ENCODE measurements around the gene FAM50A. TPM values are rescaled to one million over a fixed set of nuclear protein-coding genes. Genes with fewer than 3 reads are reported as not detected.
A peak's percentile ranks its signal among the peaks of the same experiment; 100 is the strongest.

FAM50A gene
- polyA plus RNA-seq, 1 donor from 2014 or later, result 68.3 TPM

GRCh38 chrX:154488336-154489075 is 44.6 kb downstream of the FAM50A start (continued):
- no peak for TF ChIP-seq SMC3 (conservative IDR thresholded peaks at IDR 0.05; ENCODE audit: poor library complexity)

GRCh38 chrX:154489182-154489581 is 45.2 kb downstream of the FAM50A start:
- Histone ChIP-seq H3K9ac (ENCODE audit: low read length) (no peak overlapping the region), H2AFZ (ENCODE audit: low read depth, low read length) (no peak overlapping the region), H3K4me2 (ENCODE audit: low read length) (no peak overlapping the region), H3K36me3 (ENCODE audit: insufficient read depth, low read length) (no peaks in the 10 kb centered on the region), H4K20me1 (ENCODE audit: insufficient read depth) (no peaks in the 10 kb centered on the region), H3K79me2 (replicated peaks; ENCODE audit: insufficient read depth, low read length) (no peaks in the 10 kb centered on the region), H3K27ac (ENCODE audit: low read length) (no peak overlapping the region), H3K27me3 (ENCODE audit: insufficient read depth, low read depth, low read length) (no peaks in the 10 kb centered on the region), H3F3A (ENCODE audit: insufficient read depth, low read length, poor library complexity, severe bottlenecking) (no peaks in the 10 kb centered on the region), H3K9me3 (ENCODE audit: low read length) (no peaks in the 10 kb centered on the region), H3K4me3 (ENCODE audit: low read length) (peak overlapping the region; percentile 67), H3K9me2 (ENCODE audit: insufficient read depth, low read length) (no peaks in the 10 kb centered on the region)
- no peak for TF ChIP-seq RAD21 (conservative IDR thresholded peaks at IDR 0.05)
- no peak for TF ChIP-seq POLR2AphosphoS5 (IDR thresholded peaks at IDR 0.05)
- TF ChIP-seq CTCF (IDR thresholded peaks at IDR 0.05; ENCODE audit: poor library complexity, severe bottlenecking), result no peak
- TF ChIP-seq EZH2 (IDR thresholded peaks at IDR 0.05; ENCODE audit: borderline replicate concordance, insufficient read depth, low read length, poor library complexity, severe bottlenecking), result no peak
- TF ChIP-seq REST (IDR thresholded peaks at IDR 0.05; ENCODE audit: borderline replicate concordance), result no peak
- no peak for TF ChIP-seq EP300 (conservative IDR thresholded peaks at IDR 0.05; ENCODE audit: poor library complexity, severe bottlenecking)
- no peak for TF ChIP-seq MXI1 (conservative IDR thresholded peaks at IDR 0.05; ENCODE audit: poor library complexity, severe bottlenecking)
- no peak for TF ChIP-seq SMC3 (conservative IDR thresholded peaks at IDR 0.05; ENCODE audit: poor library complexity)
- no peak for TF ChIP-seq TAF1 (IDR thresholded peaks at IDR 0.05; ENCODE audit: low read depth)

- peak overlapping the region; percentile 25 for H3K4me2 ChIP-seq (ENCODE audit: low read length)
- H3K4me3 ChIP-seq (ENCODE audit: low read length), result peak overlapping the region; percentile 67
- H3K36me3 ChIP-seq (ENCODE audit: insufficient read depth, low read length), result no peaks in the 10 kb centered on the region
- peak overlapping the region; percentile 8 for H2AFZ ChIP-seq (ENCODE audit: low read depth, low read length)
- no peaks in the 10 kb centered on the region for H3K27me3 ChIP-seq (ENCODE audit: insufficient read depth, low read depth, low read length)
- peak overlapping the region; percentile 74 for H3K9ac ChIP-seq (ENCODE audit: low read length)
- H3K79me2 ChIP-seq (replicated peaks; ENCODE audit: insufficient read depth, low read length), result no peaks in the 10 kb centered on the region
- H4K20me1 ChIP-seq (ENCODE audit: insufficient read depth), result no peaks in the 10 kb centered on the region
- no peaks in the 10 kb centered on the region for H3K9me2 ChIP-seq (ENCODE audit: insufficient read depth, low read length)
- H3F3A ChIP-seq (ENCODE audit: insufficient read depth, low read length, poor library complexity, severe bottlenecking), result no peaks in the 10 kb centered on the region
- H3K9me3 ChIP-seq (ENCODE audit: low read length), result no peaks in the 10 kb centered on the region
- peak overlapping the region; percentile 45 for H3K27ac ChIP-seq (ENCODE audit: low read length)
- no peak for TF ChIP-seq EP300 (conservative IDR thresholded peaks at IDR 0.05; ENCODE audit: poor library complexity, severe bottlenecking)
- no peak for TF ChIP-seq TAF1 (IDR thresholded peaks at IDR 0.05; ENCODE audit: low read depth)
- no peak for TF ChIP-seq EZH2 (IDR thresholded peaks at IDR 0.05; ENCODE audit: borderline replicate concordance, insufficient read depth, low read length, poor library complexity, severe bottlenecking)
- TF ChIP-seq RAD21 (conservative IDR thresholded peaks at IDR 0.05), result no peak
- no peak for TF ChIP-seq REST (IDR thresholded peaks at IDR 0.05; ENCODE audit: borderline replicate concordance)
- no peak for TF ChIP-seq SMC3 (conservative IDR thresholded peaks at IDR 0.05; ENCODE audit: poor library complexity)
- TF ChIP-seq MXI1 (conservative IDR thresholded peaks at IDR 0.05; ENCODE audit: poor library complexity, severe bottlenecking), result no peak
- TF ChIP-seq POLR2AphosphoS5 (IDR thresholded peaks at IDR 0.05), result no peak
- TF ChIP-seq CTCF (IDR thresholded peaks at IDR 0.05; ENCODE audit: poor library complexity, severe bottlenecking), result no peak
These were observed 46.1 kb downstream of the FAM50A start for GRCh38 chrX:154490021-154490413.
